ENCODE data around the gene NBAS.
"Not testable (repeated sequence)": the region's sequence is repeated elsewhere in the genome, so short reads cannot be mapped to it uniquely, and the experiment has no call there.

The NBAS gene

GRCh38 chr2:15253247-15253646 lies 307.9 kb downstream of the NBAS start:
- CTCF ChIA-PET = interaction anchor here (1.0 to 1.4 kb wide), 3 partner anchors 10 to 57 kb away, joined by 3 to 4 read pairs (median 3); no protein-coding TSS in a partner anchor
- no peak for TF ChIP-seq CTCF (IDR thresholded peaks at IDR 0.05; ENCODE audit: control extremely low read depth, extremely low read depth, low read depth, missing control alignments)
- DNase-seq (ENCODE audit: extremely low spot score) = no peak
- POLR2A ChIA-PET = no interaction called here

GRCh38 chr2:15251753-15252152 lies 309.4 kb downstream of the NBAS start:
- no peak for TF ChIP-seq CTCF (IDR thresholded peaks at IDR 0.05; ENCODE audit: control extremely low read depth, extremely low read depth, low read depth, missing control alignments)
- DNase-seq (ENCODE audit: extremely low spot score) = no peak
- ChIA-PET POLR2A (no interaction called here), CTCF (no interaction called here)

GRCh38 chr2:15250946-15251345 lies 310.2 kb downstream of the NBAS start:
- CTCF ChIA-PET = interaction anchor here (0.8 kb wide), 1 partner anchor 107 kb away, joined by 3 read pairs; no protein-coding TSS in a partner anchor
- POLR2A ChIA-PET; DNase-seq (ENCODE audit: extremely low spot score): not testable (repeated sequence)

GRCh38 chr2:15246870-15247269 lies 314.3 kb downstream of the NBAS start:
- no peak for TF ChIP-seq CTCF (IDR thresholded peaks at IDR 0.05; ENCODE audit: control extremely low read depth, extremely low read depth, low read depth, missing control alignments)
- POLR2A ChIA-PET = no interaction called here
- CTCF ChIA-PET = no interaction called here
- DNase-seq (ENCODE audit: extremely low spot score) = no peak

GRCh38 chr2:15243762-15244161 lies 317.4 kb downstream of the NBAS start:
- CTCF ChIA-PET = no interaction called here
- DNase-seq (ENCODE audit: extremely low spot score) = no peak

GRCh38 chr2:15242936-15243461 lies 318.1 kb downstream of the NBAS start:
- DNase-seq (ENCODE audit: extremely low spot score) = no peak
- no peak for TF ChIP-seq CTCF (IDR thresholded peaks at IDR 0.05; ENCODE audit: control extremely low read depth, extremely low read depth, low read depth, missing control alignments)
- ChIA-PET CTCF (interaction anchor here (0.8 kb wide), 1 partner anchor 9 kb away, joined by 3 read pairs; no protein-coding TSS in a partner anchor), POLR2A (no interaction called here)

More at GRCh38 chr2:15243762-15244161, 317.4 kb downstream of the NBAS start:
- POLR2A ChIA-PET = no interaction called here
- no peak for TF ChIP-seq CTCF (IDR thresholded peaks at IDR 0.05; ENCODE audit: control extremely low read depth, extremely low read depth, low read depth, missing control alignments)

- no peak for TF ChIP-seq CTCF (IDR thresholded peaks at IDR 0.05; ENCODE audit: control extremely low read depth, extremely low read depth, low read depth, missing control alignments)
- no peak for DNase-seq (ENCODE audit: extremely low spot score)
- ChIA-PET POLR2A (no interaction called here), CTCF (interaction anchor here (0.7 to 2.7 kb wide), 3 partner anchors 11 to 61 kb away, joined by 3 to 7 read pairs (median 4); no protein-coding TSS in a partner anchor)
These were observed 319.2 kb downstream of the NBAS start for GRCh38 chr2:15241929-15242328.

All from GM10248 (cell line).